Amniotic stem cell (primary cell): ENCODE results near the gene DIO3.
"Not testable (repeated sequence)": the region's sequence is repeated elsewhere in the genome, so short reads cannot be mapped to it uniquely, and the experiment has no call there.

Experiments
- DNase-seq: peaks from one replicate; lab custom pipeline; 2025; lab: John Stamatoyannopoulos, UW

DIO3 gene

DNA sequence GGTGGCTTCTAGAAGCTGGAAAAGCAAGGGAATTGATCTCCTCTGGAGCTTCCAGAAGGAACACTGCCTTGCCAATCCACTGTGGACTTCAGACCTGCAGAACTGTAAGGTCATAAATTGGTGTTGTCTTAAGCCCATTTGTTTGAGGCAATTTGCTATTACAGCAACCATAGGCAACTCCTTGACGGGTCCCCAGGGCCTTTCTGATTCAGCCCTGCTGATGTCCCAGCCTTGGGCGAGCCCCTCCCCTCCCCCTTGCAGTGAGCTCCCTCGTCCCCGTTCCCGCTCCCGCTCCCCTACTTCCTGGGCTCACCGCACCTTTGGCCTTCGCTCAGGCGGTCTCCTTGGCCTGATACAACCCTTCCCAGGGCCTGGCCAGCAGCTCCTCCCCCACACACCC lies 18.9 kb upstream of the DIO3 start:
- no peak for DNase-seq

DNA sequence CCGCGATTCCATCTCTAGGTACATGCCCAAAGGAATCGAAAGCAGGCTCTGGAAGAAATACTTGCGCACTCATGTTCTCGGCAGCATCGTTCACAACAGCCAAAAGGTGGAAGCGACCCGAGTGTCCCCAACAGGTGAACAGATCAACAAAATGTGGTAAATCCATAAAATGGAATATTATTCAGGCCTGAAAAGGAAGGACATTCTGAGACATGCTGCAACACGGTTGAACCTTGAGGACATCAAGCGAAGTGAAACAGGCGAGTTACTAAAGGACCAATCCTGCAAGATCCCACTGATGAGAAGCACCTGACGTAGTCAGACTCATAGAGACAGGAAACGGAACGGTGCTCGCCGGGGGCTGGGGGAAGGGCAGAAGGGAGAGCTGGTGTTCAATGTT lies 17.5 kb upstream of the DIO3 start:
- no peak for DNase-seq

DNA sequence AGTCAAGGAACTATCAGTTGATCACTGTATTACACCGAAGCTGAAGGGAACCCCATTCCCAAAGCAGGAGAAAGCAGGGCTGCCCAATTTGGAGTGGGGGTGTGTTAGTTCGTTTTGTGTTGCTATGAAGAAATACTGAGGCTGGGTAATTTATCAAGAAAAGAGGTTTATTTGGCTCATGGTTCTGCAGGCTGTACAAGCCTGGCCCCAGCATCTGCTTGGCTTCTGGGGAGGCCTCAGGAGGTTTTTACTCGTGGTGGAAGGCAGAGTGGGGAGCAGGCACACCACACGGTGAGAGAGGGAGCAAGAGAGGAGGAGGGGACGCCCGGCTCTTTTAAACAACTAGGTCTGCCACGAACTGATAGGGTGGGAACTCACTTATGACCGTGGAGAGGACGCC lies 16.7 kb upstream of the DIO3 start:
- DNase-seq = no peak

DNA sequence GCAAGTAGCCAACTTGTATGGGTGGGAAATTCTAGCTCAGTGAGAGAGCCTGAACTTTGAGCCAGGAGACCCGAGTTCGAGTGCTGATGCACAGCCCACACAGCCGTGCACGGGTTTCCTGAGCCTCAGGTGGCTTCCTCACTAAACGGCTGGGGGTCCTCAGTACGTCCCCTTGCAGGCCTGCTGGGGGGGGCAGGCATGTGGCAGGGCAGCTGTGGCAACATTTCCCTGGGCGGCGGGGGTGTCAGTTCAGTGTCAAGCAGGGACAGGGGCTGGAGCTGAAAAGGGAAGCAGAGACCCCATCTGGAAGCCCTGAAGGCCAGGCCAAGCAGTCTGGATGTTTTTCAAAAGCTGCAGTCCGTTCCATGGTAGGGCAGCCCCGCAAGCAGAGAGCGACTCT lies 14.6 kb upstream of the DIO3 start:
- no peak for DNase-seq

DNA sequence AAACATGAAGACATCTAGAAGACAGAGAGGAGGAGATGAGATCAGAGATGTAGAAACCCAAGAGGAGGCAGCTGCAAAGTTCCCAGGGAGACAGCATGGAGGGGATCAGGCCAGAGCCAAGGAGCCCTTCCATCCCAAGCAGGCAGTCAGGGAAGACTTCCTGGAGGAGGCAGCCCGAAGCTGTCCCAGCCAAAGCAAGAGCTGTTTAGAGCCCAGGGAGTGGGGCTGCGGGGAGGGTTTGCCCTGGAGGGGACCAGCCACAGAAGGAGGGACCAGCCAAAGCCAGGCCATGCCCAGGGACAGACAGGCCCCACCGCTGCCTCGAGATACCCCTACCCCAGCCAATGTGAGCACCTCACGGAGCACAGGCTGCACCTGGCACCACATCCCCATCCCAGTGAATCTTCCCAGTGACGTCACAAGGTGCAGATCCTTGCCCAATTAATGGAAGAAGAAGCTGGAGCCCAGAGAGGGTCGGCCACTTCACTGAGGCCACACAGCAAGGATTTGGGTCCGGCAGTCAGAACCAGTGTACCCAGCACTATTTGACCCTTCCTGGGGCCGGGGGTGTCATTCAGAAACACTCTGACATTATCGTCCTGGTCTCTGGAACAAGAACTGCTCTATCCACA lies 14.1 kb upstream of the DIO3 start:
- no peak for DNase-seq

DNA sequence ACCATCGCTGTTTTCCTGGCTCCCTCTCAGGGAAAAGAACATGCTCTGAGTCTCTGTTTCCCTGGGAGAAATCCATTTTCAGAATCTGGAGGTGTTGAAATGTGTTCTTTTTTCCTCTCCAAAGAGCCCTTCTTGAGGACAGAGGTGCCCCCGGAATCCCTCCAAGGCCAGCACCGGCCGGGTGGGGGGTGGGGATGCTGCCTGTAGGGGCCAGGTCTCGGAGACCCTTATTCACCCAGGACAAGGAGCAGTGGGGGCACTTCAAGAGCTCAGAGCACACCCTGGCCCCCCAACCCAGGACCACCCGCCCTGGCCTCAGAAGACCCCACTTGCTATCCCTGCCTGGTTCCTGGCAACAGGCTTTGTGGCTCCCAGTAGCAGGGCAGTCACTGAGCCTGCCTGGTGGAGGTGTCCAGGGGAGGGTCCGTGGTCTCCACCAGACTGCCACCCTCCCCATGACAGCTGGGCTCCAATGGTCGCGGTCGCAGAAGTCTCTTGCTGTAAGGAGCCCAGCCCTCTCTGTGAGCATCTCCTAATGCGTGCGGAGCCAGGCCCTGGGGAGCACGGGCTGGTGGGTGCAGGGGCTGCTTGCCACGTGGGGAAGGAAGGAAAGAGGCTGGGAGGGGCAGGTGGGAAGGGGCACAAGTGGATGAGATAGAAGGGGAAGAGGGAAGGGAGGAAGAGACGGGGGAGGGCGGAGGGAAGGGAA lies 13.2 kb upstream of the DIO3 start:
- no peak for DNase-seq

DNA sequence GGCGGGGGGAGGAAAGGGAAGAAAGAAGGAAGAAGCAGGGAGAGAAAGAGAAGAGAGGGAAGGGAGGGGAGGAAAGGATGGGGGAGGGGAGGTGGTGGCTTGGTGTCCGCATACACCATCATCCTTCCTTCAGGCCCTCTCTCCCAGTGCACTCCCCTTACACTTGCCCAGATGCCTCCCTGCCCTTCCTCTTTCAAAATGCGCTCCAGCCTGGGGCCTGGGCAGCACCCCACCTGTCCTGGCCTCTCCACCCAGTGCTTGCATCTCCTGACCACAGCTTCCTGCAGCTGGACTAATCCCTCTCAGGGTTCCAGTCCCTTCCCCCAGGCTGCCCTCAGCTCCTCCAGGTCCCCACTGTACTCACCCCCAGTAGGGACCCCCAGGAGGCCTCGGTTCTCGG lies 12.6 kb upstream of the DIO3 start:
- no peak for DNase-seq

DNA sequence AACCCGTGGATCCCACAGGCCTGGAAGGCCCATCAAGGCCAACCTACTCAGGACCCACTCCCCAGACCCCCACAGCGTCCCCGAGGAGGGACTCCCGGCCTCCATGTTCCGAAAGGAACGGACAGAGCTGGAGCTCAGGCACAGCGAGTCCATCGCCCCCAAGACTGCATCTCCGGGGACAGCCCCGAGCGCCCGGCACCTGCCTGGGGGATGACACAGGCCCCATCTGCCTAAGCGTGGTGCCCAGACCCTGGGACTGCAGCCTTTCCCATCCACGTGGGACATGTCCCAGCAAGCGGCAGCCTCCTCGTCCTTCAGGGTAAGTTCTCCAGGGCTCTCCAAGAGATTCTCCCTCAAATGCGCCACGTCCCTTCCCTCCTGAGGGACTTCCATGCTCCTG lies 12.1 kb upstream of the DIO3 start:
- no peak for DNase-seq

DNA sequence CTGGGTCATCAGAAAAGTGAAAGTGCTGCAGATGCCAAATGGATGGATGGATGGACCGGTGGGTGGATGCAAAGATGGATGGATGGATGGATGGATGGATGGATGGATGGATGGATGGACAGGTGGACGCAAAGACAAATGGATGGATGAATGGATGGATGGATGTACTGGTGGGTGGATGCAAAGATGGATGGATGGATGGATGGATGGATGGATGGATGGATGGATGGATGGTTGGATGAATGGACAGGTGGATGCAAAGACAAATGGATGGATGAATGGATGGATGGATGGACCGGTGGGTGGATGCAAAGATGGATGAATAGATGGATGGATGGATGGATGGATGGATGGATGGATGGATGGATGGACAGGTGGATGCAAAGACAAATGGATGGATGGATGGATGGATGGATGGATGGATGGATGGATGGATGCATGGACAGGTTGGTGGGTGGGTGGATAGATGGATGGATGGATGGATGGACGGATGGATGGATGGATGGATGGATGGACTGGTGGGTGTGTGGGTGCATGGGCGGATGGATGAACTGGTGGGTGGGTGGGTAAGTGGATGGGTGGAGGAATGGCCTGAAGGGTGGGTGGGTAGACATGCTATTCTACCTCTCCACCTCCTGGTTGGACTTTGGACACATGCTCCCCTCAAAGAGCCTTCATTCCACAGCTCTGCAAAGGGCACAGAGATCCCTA lies 10.9 kb upstream of the DIO3 start:
- DNase-seq = not testable (repeated sequence)

DNA sequence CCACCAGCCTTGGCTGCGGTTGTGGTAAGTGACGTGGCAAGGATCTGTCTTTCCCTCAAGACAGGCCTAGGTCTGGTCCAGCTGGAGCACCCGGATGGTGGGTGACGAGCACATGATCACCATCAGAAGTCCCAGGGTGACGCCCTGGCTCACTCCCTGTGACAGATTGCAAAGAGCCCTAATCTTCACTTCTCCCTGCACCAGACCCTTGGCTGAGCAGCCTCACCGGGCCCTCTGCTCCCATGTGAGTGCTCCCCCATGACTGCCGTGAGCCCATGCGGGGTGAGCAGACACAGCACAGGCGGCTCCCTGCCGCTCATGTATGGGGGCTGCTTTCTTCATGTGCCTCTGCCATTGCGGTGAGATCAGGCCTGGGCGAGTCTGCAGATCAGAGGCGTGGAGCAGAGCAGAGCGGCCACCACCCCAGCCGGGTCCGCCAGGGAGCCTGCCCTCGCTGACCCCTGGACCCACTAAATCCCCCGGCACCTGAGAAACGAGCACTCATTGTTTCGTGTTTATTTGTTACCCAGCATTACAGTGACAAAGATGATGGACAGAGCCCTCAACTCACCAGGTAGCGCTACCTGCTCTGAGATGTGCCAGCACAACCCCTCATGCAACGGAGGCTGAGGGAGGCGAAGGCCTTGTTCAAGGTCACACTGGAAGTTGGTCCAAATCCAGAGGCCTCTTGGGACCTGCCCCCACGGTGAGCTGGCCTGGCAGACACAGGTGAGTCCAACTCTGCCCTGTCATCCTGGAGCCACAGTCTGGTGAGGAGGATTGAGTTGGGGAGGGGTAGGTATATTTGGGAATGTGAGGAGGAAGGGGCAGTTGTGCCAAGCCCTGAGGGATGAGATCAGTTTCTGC lies 9.3 kb upstream of the DIO3 start:
- no peak for DNase-seq

DNA sequence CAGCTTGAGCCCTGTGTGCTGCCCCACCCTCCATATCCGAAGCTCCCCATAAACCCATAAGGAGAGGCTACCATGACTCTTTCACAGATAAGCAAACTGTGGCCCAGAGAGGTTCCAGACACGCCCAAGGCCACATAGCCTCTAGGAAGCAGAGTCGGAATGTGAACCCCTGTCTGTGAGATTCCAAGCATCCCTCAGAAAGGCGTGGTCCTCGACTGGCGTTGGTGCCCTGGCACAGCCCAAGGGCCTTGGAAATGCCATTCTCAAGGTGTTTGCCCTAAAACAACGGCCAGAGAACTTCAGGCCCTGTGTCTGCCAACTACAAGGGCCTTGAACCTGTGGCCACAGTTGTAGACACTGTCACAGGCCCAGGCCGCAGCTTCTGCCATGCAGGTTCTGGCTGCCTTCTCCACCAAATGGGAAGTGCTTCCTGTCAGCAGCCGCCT lies 8.5 kb upstream of the DIO3 start:
- no peak for DNase-seq

DNA sequence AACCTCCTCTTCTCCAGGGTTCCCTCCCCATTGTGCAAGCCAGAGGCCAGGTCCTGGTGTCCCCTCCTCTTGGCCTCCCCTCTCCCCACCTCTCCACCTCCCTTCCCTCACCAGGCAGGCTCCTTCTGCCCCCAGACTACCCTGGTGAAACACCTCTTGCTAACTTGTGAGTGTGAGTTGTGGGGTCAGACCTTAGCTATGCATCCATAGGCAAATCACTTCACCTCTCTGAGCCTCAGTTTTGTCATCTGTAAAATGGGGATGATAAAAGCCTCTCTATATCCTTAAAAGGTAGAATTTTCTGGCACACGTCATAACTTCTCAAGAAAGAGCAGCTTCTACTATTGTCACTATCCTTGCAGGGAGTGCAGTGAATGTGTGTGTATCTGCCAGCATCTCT lies 7.9 kb upstream of the DIO3 start:
- DNase-seq = no peak

DNA sequence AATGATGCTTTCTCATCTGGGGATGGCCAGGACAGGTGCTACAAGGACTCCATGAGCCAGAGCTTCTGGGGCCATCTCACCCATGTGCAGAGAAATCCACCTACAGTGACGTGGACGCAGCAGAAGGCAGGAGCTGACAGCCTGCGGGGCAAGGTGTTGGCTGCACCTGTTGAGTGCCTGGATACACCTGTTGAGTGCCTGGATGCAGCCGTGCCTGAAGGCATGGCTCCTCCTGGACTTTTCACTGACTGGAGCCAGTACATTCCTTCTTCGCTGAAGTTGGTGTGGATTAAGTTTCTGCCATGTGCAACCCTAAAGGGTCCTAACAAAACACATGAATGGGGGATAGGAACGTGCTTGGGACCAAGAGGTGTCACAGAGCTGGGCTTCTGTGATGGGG lies 7.4 kb upstream of the DIO3 start:
- no peak for DNase-seq

DNA sequence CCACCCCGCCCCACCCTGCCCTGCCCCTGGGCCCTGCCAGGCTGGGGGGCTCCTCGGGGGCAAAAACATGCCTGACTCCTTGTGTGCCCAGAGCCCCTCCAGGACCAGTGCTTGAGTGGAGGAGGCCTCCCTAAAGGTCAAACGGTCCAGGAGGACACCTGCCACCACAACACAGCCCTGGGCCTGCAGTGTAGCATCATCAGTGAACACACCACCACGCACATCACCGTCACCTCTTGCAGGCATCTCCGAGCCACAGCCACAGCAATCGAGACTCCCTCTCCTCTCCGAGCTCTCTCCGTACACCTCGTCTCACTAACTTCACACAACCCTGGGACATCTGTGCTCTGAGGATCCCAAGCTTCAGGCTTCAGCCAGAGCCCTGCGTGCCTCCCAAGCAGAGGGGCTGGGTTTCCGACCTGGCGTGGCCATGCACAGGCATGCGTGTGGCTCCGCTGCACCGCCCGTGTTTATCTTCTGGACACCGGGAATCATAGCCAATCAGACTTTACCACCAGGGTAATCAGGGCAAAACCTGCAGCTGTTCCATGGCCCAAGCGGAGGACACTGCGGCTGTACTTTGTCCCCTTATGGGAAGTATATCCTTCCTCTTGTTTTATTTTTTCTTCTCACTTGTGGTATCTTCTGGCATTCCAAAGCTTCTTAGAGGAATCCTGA lies 6.2 kb upstream of the DIO3 start:
- DNase-seq = no peak

DNA sequence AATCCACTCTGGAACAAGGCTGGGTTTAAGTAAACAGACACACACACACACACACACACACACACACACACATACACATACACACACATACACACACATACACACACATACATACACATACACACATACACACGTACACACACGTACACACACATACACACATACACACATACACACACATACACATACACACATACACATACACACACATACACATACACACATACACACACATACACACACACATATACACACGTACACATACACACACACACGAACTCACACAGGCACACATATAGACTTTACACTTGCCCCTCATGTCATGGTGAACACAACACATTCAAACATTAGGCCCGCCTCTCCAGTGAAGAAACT lies 5.6 kb upstream of the DIO3 start:
- not testable (repeated sequence) for DNase-seq

DNA sequence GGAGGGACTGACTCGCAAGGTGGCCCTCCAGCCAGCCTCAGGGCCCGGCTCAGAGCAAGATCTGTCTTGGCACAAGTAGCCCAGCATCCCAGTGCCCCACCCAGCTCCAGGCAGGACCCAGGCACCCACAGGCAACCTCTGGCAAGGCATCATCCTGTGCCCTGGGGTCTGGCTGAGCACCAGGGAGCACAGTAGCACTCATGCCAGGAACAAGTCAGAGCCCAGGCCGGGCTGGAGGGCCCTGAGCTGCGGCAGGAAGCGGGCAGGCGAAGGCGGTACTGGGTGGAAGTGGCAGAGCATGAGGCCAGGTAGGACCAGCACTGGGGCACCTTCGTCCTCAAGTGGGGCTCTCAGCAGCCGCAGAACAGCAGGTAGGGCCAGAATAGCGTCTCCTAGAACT lies 5.2 kb upstream of the DIO3 start:
- DNase-seq = no peak

DNA sequence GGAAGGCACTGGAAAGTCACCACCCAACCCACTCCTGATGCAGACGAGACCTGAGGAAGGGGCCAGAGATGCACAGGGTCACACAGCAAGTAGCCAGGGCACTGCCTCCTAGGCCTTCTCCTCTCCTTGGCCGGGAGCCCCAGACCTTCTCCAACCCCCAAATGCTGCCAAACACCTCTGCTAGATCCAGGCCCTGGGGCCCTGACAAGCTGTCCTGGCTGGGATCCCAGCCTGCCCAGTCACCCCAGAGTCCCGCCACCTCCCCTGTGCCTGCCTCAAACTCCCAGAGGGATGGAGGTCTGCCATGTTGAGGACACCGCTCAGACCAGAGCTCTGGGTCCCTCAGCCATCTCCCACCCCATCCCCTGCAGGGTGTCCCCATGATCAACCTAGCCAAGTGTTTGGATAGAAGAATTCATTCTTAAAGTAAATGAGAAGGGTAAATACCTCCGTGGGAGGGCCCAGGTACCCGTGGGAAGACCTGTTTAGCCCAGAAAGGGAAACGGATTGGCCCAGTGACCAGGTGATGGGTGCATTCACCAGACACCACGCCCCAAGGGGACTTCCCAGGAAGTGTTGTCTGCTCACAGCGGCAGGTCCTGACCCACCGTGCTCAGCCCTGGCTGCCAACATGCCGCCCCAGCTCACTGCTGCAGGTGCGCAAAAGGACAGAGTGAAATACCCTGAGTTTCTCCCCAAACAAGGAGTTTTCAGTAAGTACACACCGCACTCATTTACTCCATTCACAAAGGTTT lies 4.6 kb upstream of the DIO3 start:
- DNase-seq = no peak

DNA sequence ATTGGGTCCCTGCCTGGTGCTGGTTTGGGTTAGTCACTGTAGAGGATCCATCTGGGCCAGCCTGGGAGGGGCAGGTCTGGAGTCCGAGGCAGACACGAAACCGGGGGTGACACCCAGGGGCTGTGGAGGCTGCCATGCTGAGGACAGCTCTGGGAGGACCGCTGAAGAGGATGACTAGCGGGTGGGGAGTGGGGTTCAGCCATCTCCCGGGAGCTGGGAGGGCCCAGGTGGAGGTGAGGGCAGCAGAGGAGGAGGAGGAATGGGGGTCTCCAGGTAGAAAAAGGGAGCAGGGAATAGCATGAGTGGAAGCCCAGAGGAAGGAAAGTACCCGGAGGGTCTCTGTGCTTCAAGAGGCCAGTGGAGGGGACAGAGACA lies 4.0 kb upstream of the DIO3 start:
- DNase-seq = no peak

DNA sequence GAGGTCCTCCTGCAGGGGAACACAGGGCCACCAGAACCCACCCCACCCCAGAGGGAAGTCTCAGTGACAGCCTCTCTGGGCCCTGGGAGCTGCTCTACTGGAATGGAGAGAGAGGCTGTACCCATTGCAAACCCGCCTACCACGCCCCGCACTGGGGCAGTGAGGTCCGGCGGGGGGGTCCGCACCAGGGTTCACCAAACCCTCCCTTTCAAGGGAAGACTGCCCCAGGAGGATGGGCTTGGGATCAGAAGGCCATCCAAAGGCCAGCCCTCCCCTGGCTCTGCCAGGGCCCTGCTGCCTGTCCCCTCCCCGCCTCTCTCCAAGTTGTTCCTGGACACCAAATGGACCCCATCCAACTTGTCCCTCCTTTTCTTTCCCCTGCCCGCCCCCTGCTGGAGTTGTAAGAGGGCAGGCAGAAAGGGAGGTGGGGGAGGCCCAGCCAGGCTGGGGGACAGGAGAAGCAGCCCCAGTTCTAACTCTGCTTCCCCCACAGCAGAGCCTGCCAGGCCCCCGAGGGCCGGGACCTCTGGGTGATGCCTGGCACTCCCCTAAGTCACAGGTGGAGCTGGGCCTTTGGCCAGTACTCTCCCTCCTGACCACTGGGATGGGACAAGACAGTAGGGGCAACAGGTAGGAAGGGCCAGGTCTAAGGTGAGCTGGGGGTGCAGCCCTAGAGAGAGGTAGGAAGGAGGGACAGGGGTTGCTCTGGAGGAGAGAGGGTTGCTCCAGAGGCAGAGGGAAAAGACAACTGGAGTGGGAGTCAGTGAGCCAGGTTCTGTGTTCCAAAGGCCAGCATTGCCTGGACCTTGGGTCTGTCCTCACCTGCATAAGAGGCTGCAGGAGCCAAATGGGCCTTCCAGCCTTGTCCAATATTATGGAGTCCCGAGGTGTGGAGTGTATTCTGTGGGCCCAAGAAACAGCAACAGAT lies 3.2 kb upstream of the DIO3 start:
- no peak for DNase-seq

DNA sequence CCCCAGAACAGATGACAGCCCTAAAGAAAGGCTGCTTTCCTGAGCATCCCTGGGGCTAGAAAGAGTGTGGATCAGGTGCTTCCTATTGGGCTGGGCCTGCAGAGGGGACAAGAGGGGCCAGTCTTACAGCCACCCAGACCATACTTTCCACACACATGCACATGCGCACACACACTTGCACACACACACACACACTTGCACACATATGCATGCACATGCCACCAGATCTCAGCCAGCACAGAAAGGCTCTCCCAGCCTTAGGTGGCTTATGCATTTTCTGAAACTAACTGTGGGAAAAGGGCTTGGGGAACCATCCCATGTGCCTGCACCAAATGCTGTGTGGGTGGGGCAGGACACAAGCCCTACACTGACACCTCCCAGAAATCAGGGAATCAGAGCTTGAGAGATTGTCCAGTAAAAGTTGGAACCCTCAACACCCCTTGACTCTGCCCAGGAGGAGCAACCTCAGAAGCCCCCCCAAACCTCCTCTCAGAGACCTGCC lies 2.5 kb upstream of the DIO3 start:
- no peak for DNase-seq
